Osteocyte (in vitro differentiated cells): ENCODE data around the gene DNMT1. TPM values are rescaled to one million over a fixed set of nuclear protein-coding genes. Genes with fewer than 3 reads are reported as not detected.

ENCODE experiments used
- DNase-seq: peaks from one replicate; pipeline ENCODE4 v3.0.0; 2021; ENCODE audit warnings: mixed read lengths; ENCODE audit not compliant: unreplicated experiment; ENCODE audit errors: extremely low spot score
- H3K27ac Mint-ChIP-seq: one replicate; pipeline ENCODE4 v1.8.0; 2021; ENCODE audit warnings: mild to moderate bottlenecking, mixed read lengths; ENCODE audit not compliant: unreplicated experiment
- H3K27me3 Mint-ChIP-seq: one replicate; pipeline ENCODE4 v1.8.0; 2021; ENCODE audit warnings: mixed read lengths; ENCODE audit not compliant: unreplicated experiment
- H3K36me3 Mint-ChIP-seq: one replicate; pipeline ENCODE4 v1.8.0; 2021; ENCODE audit warnings: mixed read lengths; ENCODE audit not compliant: unreplicated experiment
- H3K4me1 Mint-ChIP-seq: one replicate; pipeline ENCODE4 v1.8.0; 2021; ENCODE audit warnings: mixed read lengths; ENCODE audit not compliant: unreplicated experiment
- H3K4me3 Mint-ChIP-seq: one replicate; pipeline ENCODE4 v1.8.0; 2021; ENCODE audit warnings: mild to moderate bottlenecking, moderate library complexity, mixed read lengths; ENCODE audit not compliant: unreplicated experiment
- H3K9me3 Mint-ChIP-seq: one replicate; pipeline ENCODE4 v1.8.0; 2021; ENCODE audit warnings: mixed read lengths; ENCODE audit not compliant: unreplicated experiment
- total RNA-seq: library from RNA; stranded (reverse); gene quantifications from 2 replicates; pipeline ENCODE4 v1.2.1, GENCODE V29; 2021
- TF ChIP-seq, protein P1 (sequence below): fragments of 200-600 bp; sonication (generic); IDR thresholded peaks from 2 replicates; pipeline ENCODE4 v1.5.0; 2021; ENCODE audit warnings: antibody characterized with exemption, mild to moderate bottlenecking, moderate library complexity

The DNMT1 gene
- total RNA-seq, 1 donor from 2014 or later = 82.3 TPM

GRCh38 chr19:10113592-10113963 is 81.2 kb downstream of the DNMT1 start:
- H3K4me3 Mint-ChIP-seq = no peak overlapping the region

DNA sequence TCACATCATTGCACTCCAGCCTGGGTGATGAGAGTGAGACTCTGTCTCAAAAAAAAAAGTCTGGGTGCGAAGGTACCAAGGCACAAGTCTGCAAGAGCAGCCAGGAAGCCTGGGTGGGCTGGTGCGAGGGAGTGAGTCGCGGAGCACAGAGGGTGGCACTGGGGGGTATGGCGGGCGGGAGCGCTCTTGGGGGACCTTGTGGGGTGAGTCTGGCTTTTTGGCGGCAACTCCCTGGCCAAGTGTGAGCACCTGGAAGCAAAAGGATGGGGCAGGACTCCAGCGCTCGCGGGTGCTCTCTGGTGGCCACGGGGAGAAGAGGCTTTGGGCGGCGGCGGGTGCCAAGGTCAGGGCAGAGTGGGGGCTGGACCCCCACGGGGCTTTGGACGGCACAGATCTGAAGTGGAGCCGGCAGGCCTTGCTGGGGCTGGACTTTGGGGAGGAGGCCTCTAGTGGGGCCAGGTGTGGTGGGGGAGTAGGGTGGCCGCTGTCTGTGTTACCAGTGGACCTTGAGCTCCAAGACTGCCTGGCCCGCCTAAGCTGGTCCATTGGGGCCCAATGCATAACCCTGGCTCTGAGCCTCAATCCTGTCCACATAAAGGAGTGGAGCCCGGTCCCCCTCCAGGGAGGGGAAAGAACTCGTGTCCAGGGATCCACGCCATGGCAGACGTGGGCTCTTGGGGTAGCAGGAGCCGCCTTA is 81.7 kb downstream of the DNMT1 start:
- DNase-seq = no peak
- no peaks in the 10 kb centered on the region for H3K9me3 Mint-ChIP-seq
- H3K36me3 Mint-ChIP-seq = peaks cover 20% of the 10 kb centered on the region
- peaks cover 10% of the 10 kb centered on the region for H3K4me1 Mint-ChIP-seq
- peak overlapping the region; percentile 23 for H3K27ac Mint-ChIP-seq
- TF ChIP-seq, protein P1, sequence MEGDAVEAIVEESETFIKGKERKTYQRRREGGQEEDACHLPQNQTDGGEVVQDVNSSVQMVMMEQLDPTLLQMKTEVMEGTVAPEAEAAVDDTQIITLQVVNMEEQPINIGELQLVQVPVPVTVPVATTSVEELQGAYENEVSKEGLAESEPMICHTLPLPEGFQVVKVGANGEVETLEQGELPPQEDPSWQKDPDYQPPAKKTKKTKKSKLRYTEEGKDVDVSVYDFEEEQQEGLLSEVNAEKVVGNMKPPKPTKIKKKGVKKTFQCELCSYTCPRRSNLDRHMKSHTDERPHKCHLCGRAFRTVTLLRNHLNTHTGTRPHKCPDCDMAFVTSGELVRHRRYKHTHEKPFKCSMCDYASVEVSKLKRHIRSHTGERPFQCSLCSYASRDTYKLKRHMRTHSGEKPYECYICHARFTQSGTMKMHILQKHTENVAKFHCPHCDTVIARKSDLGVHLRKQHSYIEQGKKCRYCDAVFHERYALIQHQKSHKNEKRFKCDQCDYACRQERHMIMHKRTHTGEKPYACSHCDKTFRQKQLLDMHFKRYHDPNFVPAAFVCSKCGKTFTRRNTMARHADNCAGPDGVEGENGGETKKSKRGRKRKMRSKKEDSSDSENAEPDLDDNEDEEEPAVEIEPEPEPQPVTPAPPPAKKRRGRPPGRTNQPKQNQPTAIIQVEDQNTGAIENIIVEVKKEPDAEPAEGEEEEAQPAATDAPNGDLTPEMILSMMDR = peak; percentile 64
- H3K4me3 Mint-ChIP-seq = no peak overlapping the region
- H3K27me3 Mint-ChIP-seq = no peaks in the 10 kb centered on the region

More at GRCh38 chr19:10113592-10113963, 81.2 kb downstream of the DNMT1 start:
- TF ChIP-seq, protein P1 = no peak
- H3K27ac Mint-ChIP-seq = no peak overlapping the region
- H3K36me3 Mint-ChIP-seq = peaks cover 20% of the 10 kb centered on the region
- H3K4me1 Mint-ChIP-seq = peaks cover 10% of the 10 kb centered on the region
- no peaks in the 10 kb centered on the region for H3K27me3 Mint-ChIP-seq
- DNase-seq = no peak
- H3K9me3 Mint-ChIP-seq = no peaks in the 10 kb centered on the region

- peak overlapping the region; percentile 27 for H3K27ac Mint-ChIP-seq
- no peak overlapping the region for H3K4me3 Mint-ChIP-seq
- no peak for DNase-seq
- TF ChIP-seq, protein P1 = no peak
- peaks cover 12% of the 10 kb centered on the region for H3K4me1 Mint-ChIP-seq
- H3K27me3 Mint-ChIP-seq = no peaks in the 10 kb centered on the region
- H3K9me3 Mint-ChIP-seq = no peaks in the 10 kb centered on the region
- H3K36me3 Mint-ChIP-seq = peaks cover 19% of the 10 kb centered on the region
Measured at GRCh38 chr19:10112037-10112761, 82.6 kb downstream of the DNMT1 start.

DNA sequence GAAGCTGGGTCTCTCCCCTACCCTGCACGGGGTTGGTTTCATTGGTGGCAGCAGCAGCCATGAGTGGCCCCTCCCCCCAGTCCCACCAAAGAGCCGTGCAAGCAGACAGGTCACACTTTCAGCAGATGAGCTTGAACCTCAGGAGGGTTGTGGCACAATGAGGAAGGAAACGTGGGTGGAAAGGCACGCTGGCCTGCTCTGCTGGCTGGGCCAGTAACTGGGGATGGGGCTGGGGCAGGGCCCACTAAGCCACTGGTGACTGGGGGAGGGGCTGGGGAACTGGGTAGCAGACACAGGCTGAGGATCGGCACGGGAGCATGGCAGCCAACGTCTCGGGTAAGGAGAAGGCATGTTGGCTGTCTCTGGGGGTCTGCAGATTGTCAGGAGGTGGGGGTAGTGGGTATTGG is 83.3 kb downstream of the DNMT1 start, which contains the start of gene P2RY11:
TSS of gene P2RY11 (plus strand) at position 289 of the 407 bp plus-strand sequence. CDS start at position 318, 29 bp downstream.
- Mint-ChIP-seq H3K27ac (peak within 1 kb of the TSS; percentile 27), H3K27me3 (no peaks in the 10 kb centered on the region), H3K36me3 (peaks cover 20% of the 10 kb centered on the region), H3K4me3 (no peak within 1 kb of the TSS), H3K9me3 (no peaks in the 10 kb centered on the region), H3K4me1 (peaks cover 18% of the 10 kb centered on the region)
- DNase-seq = no peak
- TF ChIP-seq, protein P1 = no peak

DNA sequence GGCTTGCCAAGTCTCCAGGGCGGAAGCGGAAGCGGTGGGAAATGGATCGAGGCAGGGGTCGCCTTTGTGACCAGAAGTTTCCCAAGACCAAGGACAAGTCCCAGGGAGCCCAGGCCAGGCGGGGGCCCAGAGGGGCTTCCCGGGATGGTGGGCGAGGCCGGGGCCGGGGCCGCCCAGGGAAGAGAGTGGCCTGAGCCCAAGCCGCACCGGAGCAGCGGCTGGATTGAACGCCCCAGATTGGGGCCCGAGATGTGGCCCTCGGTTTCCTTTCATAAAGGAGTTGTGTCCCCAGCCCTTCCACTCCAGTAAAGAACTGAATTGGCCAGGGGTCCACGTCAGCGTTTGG is 83.8 kb downstream of the DNMT1 start:
- no peak overlapping the region for H3K4me3 Mint-ChIP-seq
- TF ChIP-seq, protein P1 = no peak
- no peak overlapping the region for H3K27ac Mint-ChIP-seq
- no peak for DNase-seq
- H3K36me3 Mint-ChIP-seq = peaks cover 19% of the 10 kb centered on the region
- no peaks in the 10 kb centered on the region for H3K9me3 Mint-ChIP-seq
- no peaks in the 10 kb centered on the region for H3K27me3 Mint-ChIP-seq
- peaks cover 19% of the 10 kb centered on the region for H3K4me1 Mint-ChIP-seq
